Measurements from ENCODE around the gene USP9X. TPM values are rescaled to one million over a fixed set of nuclear protein-coding genes. Genes with fewer than 3 reads are reported as not detected.
"Not testable (repeated sequence)": the region's sequence is repeated elsewhere in the genome, so short reads cannot be mapped to it uniquely, and the experiment has no call there.

USP9X gene
- 109 and 121 TPM in 2 replicates for total RNA-seq (2014; rRNA removed; shearing (Covaris generic))
- polyA plus RNA-seq (2014; cell fraction: nucleus; rRNA removed), result 19.5 and 37.3 TPM in 2 replicates

DNA sequence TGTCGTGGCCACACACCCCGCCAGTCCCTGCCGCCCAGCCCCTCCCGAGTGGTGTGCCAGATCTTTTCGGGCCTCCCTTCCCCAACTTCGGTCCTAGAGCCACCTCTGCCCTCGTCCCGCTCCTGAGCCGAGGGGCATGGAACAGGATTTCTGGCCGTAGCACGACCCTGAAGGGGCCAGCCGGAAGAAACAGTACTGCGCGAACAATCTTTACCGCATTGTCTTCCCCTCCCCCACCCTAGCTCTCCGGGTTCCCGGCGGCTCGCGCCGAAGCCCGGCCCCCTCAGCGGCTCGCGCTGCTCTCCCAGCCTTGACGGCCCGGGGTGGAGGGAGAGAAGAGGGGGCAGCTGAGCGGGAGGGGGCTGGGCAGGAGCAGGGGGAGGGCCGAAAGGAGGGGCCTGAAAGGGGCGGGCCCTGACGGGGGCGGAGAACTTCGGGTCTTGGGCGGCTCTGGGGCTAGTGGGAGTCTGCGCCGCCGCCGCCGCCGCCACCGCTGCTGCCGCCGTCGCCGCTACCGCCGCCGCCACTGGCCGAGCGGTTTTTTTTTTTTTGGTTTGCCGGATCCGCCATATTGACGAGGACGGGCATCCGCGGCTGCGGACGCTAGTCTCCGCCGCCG is at the start of gene USP9X:
Gene USP9X (plus strand): TSS at position 553 of the 619 bp plus-strand sequence. CDS start 38,184 bp downstream, outside the sequence.
- peak; percentile 87 for DNase-seq (ENCODE audit: extremely low read depth, low read depth)

DNA sequence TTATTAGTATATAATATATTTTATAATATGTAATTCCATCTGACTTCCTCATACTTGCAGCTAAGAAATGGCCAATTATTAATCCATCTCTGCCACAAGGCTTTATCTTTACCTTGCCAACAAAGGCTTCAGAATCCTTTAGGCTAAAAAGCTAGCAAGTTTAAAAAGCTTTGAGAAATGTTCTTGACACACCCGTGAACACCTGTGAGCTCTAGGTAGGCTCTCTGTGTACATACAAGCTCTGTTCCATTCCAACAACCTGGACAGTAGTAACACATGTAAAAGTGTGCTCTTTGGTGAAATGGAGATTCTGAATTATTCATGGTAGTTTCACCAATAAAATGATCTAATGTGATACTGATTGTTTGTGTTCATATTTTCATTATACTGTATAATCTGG is 49.7 kb upstream of the USP9X start:
- no peak for DNase-seq (ENCODE audit: extremely low read depth, low read depth)

DNA sequence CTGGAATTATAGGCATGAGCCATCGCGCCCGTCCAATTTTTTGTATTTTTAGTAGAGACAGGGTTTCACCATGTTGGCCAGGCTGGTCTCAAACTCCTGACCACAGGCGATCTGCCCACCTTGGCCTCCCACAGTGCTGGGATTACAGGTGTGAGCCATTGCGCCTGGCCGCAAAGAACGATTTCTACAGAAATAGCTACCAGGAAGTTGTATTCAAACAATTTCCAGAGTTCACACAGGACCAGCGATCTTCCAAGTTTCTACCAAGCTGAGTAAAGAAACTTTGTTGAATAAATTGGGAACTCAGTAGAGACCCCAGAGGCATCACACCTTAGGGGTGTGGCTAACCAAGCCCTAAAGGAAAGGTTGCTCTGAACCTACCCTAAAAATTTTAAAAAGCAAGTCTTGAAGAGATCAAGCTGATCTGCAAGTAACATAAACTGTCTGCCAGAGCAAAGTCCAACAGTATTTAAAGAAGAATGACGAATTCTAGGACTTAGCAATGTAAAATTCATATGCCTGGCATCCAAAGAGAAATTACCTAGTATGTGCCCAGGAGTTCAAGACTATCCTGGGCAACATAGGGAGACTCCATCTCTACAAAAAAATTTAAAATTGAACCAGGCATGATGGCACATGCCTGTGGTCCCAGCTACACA is 48.4 kb upstream of the USP9X start:
- DNase-seq (ENCODE audit: extremely low read depth, low read depth), result no peak

DNA sequence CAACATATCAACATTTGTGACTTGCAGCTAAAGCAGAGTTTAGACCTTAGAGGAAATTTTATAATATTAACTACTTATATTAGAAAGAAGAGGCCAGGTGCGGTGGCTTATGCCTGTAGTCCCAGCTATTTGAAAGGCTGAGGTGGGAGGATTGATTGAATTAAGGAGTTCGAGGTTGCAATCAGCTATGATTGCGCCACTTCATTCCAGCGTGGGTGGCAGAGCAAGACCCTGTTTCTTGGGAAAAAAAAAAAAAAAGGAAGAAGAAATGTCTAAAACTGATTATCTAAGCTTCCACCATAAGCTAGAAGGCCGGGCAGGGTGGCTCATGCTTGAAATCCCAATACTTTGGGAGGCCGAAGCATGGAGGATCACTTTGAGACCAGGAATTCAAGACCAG is 42.0 kb upstream of the USP9X start:
- no peak for DNase-seq (ENCODE audit: extremely low read depth, low read depth)

DNA sequence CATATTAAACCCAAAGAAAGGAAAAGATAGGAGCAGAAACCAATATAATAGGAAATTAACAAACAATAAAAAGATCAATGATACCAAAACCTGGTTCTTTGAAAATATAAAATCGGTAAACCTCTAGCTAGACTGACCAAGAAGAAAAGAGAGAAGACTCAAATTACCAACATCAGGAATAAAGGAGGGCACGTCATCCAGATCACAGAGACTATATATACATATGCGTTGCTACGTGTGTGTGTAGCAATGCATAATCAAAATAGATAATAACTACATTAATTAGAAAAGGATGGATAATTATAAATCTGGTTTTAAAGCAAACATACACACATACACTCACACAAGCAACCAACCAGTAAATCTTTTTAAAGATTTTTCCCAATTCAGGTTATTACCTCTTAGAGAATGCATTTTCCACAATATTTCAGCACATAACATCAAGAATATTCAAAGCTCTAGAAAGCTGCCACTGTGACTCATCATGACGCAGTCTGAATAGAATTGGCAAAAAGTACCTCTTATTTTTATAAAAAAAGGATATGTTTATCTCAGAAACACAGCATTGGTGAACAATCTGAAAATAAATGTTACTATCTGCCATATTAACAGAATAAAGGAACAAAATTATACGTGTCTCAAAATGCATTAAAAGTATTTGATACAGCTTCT is 41.4 kb upstream of the USP9X start:
- no peak for DNase-seq (ENCODE audit: extremely low read depth, low read depth)

DNA sequence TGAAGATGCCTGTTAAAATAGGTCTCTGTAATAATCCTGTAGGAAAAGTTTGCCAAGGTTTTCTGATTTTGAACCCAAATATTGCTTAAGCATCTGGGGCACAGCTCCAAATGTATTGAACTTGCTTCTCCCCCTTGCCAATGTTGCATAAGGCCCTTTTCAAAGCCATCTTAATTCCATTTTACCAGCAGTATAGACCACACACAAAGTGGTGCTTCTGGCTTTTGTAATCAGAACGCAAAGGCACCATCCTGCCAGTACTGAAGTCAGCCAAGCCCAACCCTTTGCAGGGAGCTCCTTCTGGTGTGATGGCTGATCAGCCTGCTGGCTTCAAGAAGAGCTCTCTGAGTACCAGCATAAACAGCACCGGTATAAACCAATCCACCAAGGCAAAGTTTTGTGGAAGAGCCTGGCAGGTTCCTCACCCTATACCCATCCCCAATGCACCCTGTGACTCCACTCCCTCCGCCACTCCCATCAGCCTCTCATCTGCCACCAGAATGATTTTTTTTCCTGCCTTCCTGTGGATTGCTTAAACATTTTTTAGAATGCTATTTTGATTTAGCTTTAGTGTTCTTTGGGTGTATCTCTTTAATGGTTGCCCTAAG is 39.2 kb upstream of the USP9X start:
- DNase-seq (ENCODE audit: extremely low read depth, low read depth), result no peak

- no peak for DNase-seq (ENCODE audit: extremely low read depth, low read depth)
These were observed 37.2 kb upstream of the USP9X start for GRCh38 chrX:41047878-41048534.

DNA sequence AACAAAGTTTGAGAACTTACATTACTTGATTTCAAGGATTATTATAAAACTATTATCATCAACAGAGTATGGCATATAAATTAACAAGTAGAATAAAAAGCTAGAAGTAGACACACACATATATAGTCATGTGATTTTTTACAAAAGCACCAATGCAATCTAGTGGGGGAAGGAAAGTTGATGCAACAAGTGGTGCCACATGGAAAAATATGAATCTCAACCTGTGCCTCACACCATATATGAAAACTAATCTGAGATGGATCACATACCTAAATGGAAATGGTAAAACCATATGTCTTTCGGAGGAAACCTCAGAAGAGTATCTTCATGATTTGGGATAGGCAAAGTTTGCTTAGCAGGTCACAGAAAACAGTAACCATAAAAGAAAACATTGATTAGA is 34.9 kb upstream of the USP9X start:
- no peak for DNase-seq (ENCODE audit: extremely low read depth, low read depth)

DNA sequence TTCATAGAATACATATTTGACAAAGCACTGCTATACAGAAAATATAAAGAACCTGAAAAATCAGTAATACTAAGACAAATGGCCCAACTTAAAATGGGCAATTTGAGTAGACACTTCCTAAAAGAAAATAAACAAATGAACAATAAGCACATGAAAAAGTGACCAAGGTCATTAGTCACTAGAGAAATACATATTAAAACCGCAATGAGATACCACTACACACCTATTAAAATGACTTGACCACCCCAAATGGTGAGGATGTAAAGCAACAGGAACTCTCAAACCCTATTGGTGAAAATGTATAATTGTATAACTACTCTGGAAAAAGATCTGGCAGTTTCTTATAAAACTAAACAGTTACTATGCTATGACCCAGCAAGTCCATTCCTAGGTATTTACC is 34.0 kb upstream of the USP9X start:
- no peak for DNase-seq (ENCODE audit: extremely low read depth, low read depth)

- no peak for DNase-seq (ENCODE audit: extremely low read depth, low read depth)
These were observed 29.5 kb upstream of the USP9X start for GRCh38 chrX:41055740-41056139.

DNA sequence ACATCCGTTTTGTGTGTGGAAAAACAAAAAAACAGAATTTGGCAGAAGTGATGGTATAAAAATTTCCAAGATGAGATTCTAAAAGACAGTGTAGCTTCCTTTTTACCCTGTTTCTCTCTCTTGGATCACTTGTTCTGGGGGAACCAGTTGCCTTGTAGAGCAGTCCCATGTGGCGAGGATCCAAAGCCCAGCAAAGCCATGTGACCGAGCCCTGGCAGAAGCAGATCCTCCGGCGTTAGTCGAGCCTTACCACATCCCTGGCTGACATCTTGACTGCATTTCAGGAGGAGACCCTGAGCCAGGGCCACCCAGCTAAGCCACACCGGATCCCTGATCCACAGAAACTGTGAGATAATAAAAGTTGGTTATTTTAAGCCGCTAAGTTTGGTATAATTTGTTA is 22.0 kb upstream of the USP9X start:
- not testable (repeated sequence) for DNase-seq (ENCODE audit: extremely low read depth, low read depth)

GRCh38 chrX:41064018-41064417 is 21.2 kb upstream of the USP9X start:
- no peak for DNase-seq (ENCODE audit: extremely low read depth, low read depth)

DNA sequence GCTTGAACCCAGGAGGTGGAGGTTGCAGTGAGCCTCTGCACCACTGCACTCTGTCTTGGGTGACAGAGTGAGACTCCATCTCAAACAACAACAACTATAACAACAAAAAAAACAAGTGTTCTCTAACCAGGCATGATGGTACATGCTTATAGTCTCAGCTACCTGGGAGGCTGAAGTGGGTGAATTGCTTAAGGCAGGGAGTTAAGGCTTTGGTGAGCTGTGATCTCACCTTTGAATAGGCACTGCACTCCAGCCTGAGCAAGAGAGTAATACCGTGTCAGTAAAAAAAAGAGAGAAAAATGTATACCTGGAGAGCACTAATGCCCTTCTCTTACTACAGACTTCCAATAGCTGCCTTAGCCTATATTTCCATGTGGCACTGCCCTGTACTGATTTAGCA is 18.9 kb upstream of the USP9X start:
- no peak for DNase-seq (ENCODE audit: extremely low read depth, low read depth)

DNA sequence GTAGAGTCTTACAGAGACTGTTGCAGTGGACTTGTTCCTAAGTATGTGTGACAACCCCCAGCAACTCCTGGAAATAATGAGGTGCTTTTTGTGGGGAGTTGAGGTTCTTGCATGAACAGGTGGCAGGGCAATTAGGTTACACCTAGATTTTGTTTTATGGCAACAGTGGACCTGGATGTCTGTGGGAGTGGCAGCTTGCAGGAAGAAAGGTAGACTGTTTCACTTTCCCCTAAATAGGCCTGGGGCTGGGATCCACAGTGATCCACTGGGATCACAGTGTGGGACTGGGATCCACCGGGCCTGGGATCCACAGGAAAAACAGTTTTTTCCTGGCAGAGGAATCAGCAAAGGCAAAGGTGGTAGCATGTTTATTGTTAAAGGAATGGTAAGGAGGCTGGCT is 18.3 kb upstream of the USP9X start:
- no peak for DNase-seq (ENCODE audit: extremely low read depth, low read depth)

DNA sequence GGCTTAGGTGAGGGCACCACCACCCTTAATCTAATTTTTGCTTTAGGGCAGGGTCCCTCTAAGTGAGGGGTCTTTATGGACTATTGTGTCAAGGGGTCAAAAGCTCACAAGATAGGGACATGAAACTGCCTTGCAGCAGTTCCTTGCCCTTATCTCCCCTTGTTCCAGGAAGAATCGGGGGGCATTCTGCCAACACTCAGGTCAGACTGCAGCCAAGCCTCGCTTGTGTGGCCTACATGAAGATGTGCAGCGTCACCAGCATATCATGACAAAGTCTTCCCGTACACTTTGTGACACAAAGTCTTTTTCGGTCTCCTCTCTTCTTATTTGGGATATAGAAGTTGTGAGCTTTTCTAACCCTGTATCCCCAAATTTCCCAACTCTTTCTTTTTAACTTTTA is 17.5 kb upstream of the USP9X start:
- DNase-seq (ENCODE audit: extremely low read depth, low read depth), result no peak

DNA sequence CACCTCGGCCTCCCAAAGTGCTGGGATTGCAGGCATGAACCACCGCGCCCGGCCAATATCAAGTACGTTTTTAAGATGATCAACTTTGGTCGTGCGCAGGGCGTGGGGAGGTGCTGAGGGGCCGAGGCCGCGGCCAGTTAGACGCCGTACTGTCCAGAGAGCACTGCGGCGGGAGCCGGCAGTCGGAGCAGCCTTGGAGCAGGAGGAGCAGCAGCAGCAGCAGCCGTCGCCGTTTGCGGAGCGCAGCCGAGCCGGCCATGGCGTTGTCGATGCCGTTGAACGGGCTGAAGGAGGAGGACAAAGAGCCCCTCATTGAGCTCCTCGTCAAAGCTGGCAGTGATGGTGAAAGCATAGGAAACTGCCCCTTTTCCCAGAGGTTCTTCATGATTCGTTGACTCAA is 8.5 kb upstream of the USP9X start:
- no peak for DNase-seq (ENCODE audit: extremely low read depth, low read depth)

DNA sequence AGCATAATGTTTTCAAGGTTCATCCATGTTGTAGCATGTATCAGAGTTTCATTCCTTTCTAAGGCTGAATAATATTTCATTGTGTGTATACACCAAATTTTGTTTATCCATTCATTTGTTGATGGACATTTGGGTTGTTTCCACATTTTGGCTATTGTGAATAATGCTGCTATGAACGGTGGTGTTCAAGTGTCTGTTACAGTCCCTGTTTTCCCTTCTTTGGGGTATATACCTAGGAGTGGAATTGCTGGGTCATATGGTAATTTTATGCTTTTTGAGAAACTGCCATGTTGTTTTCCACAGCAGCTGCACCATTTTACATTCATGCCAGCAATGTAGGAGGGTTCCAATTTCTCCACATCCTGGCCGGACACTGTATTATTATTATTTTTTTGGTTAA is 3.4 kb upstream of the USP9X start:
- no peak for DNase-seq (ENCODE audit: extremely low read depth, low read depth)

GRCh38 chrX:41082783-41083182 is 2.5 kb upstream of the USP9X start:
- DNase-seq (ENCODE audit: extremely low read depth, low read depth), result no peak

GRCh38 chrX:41084044-41084892 is 977 bp upstream of the USP9X start:
- DNase-seq (ENCODE audit: extremely low read depth, low read depth), result peak; percentile 95

DNA sequence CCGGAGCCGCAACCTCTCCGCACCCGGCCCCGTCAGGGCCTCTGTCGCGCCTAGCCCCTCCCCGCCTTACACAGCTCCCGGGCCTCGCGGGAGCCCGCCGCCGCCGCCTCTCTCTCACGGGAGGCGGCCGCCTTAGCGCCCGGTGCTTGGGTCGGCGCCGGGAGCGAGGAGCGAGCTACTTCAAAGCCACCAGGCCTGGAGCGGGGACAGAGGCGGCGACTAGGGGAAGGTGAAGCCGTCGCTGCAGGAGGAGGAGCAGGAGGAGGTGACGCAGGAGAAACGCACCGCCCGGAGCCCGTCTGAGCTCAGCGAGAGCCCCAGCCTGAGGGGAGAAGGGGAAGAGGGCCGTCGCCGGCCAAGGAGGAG is 250 bp downstream of the USP9X start:
- DNase-seq (ENCODE audit: extremely low read depth, low read depth), result no peak

All from NCI-H460 (cell line).